NCI-H748 (cell line): ENCODE measurements around the gene CARD19.

Experiments used
- DNase-seq: peaks from one replicate; lab custom pipeline; 2025; ENCODE audit not compliant: unreplicated experiment; lab: John Stamatoyannopoulos, UW

CARD19 gene

GRCh38 chr9:93096131-93096802, at the start of gene CARD19:
CARD19 (plus strand) TSS chr9:93096217; CDS start chr9:93096346, 129 bp downstream.
- peak; percentile 71 for DNase-seq

- DNase-seq = no peak
Observed at GRCh38 chr9:93048566-93049448, 47.2 kb upstream of the CARD19 start.

- no peak for DNase-seq
Observed at GRCh38 chr9:93049491-93049890, 46.5 kb upstream of the CARD19 start.

- no peak for DNase-seq
Observed at GRCh38 chr9:93050231-93050630, 45.8 kb upstream of the CARD19 start.

GRCh38 chr9:93051680-93052089, 44.3 kb upstream of the CARD19 start:
- no peak for DNase-seq

- DNase-seq = no peak
Observed at GRCh38 chr9:93052791-93053540, 43.1 kb upstream of the CARD19 start.

- no peak for DNase-seq
Observed at GRCh38 chr9:93053781-93054331, 42.2 kb upstream of the CARD19 start.

GRCh38 chr9:93054758-93055704, 41.0 kb upstream of the CARD19 start:
- DNase-seq = no peak

- no peak for DNase-seq
Observed at GRCh38 chr9:93057042-93057702, 38.8 kb upstream of the CARD19 start.

- no peak for DNase-seq
Observed at GRCh38 chr9:93057703-93058354, 38.2 kb upstream of the CARD19 start.

GRCh38 chr9:93058355-93059010, 37.5 kb upstream of the CARD19 start, which contains the start of gene SUSD3:
SUSD3 (plus strand) TSS chr9:93058701; CDS start chr9:93058743, 42 bp downstream.
- peak; percentile 62 for DNase-seq

- DNase-seq = no peak
Observed at GRCh38 chr9:93059011-93059714, 36.9 kb upstream of the CARD19 start.

GRCh38 chr9:93059715-93060578, 36.1 kb upstream of the CARD19 start:
- DNase-seq = no peak

- DNase-seq = no peak
Observed at GRCh38 chr9:93060746-93061259, 35.2 kb upstream of the CARD19 start.

GRCh38 chr9:93061260-93061751, 34.7 kb upstream of the CARD19 start:
- DNase-seq = no peak
